Large intestine (tissue), 3 donors: ENCODE measurements around the gene BCAT1. TPM values are rescaled to one million over a fixed set of nuclear protein-coding genes. Genes with fewer than 3 reads are reported as not detected.
"Not testable (repeated sequence)": the region's sequence is repeated elsewhere in the genome, so short reads cannot be mapped to it uniquely, and the experiment has no call there.

Experiments used
- DNase-seq, 2 donors: peaks; one replicate each; pipeline versions ENCODE4 v3.0.0 to v3.0.0-alpha.2; 2013
- H3K27ac ChIP-seq: one replicate; pipeline ENCODE4 v1.5.1; 2013; ENCODE audit warnings: low read length
- H3K27me3 ChIP-seq: 2 replicates; pipeline ENCODE4 v1.6.1; 2013; ENCODE audit warnings: low read length; ENCODE audit not compliant: control insufficient read depth, insufficient read depth
- H3K36me3 ChIP-seq: 2 replicates; pipeline ENCODE4 v1.6.1; 2013; ENCODE audit warnings: low read length; ENCODE audit not compliant: control insufficient read depth, insufficient read depth
- H3K4me1 ChIP-seq: one replicate; pipeline ENCODE4 v1.6.1; 2013; ENCODE audit warnings: low read length; ENCODE audit not compliant: control insufficient read depth, insufficient read depth
- H3K4me3 ChIP-seq: one replicate; pipeline ENCODE4 v1.5.1; 2013; ENCODE audit warnings: low read length
- H3K9me3 ChIP-seq: one replicate; pipeline ENCODE4 v1.6.1; 2013; ENCODE audit warnings: mild to moderate bottlenecking, low read depth, low read length, moderate library complexity; ENCODE audit not compliant: control insufficient read depth
- WGBS: methylation state at CpG from one replicate; pipeline ENCODE4 v1.1.5; 2013; ENCODE audit warnings: low lambda C conversion rate; ENCODE audit not compliant: insufficient coverage; 5-methylcytosine and 5-hydroxymethylcytosine counted together
- polyA plus RNA-seq: library from polyadenylated mRNA; unstranded; fragments of 120-200 nt; gene quantifications from one replicate; pipeline ENCODE4 v1.2.1, GENCODE V29; 2013

BCAT1 gene
- polyA plus RNA-seq, 1 donor: 6.1 TPM

- DNase-seq: no peak
- H3K9me3 ChIP-seq: no peaks in the 10 kb centered on the region
- H3K36me3 ChIP-seq: no peaks in the 10 kb centered on the region
- no peak overlapping the region for H3K27ac ChIP-seq
- no peak overlapping the region for H3K4me3 ChIP-seq
- no peaks in the 10 kb centered on the region for H3K4me1 ChIP-seq
- WGBS: no CpG with 5 or more reads among the region's 3 CpGs
- H3K27me3 ChIP-seq: no peaks in the 10 kb centered on the region
Measured at GRCh38 chr12:24913130-24913529, 35.8 kb downstream of the BCAT1 start.

- Histone ChIP-seq H3K27ac (peak overlapping the region; percentile 55), H3K4me1 (no peaks in the 10 kb centered on the region), H3K9me3 (no peaks in the 10 kb centered on the region), H3K4me3 (no peak overlapping the region), H3K36me3 (no peaks in the 10 kb centered on the region), H3K27me3 (peaks cover 4% of the 10 kb centered on the region)
- DNase-seq: peak in 1 of 2 donors; percentile 68
- no CpG with 5 or more reads among the region's 9 CpGs for WGBS
Measured at GRCh38 chr12:24911271-24911791, 37.6 kb downstream of the BCAT1 start.

GRCh38 chr12:24910192-24910591, 38.7 kb downstream of the BCAT1 start:
- H3K9me3 ChIP-seq, H3K4me1 ChIP-seq, H3K36me3 ChIP-seq, H3K27ac ChIP-seq, H3K27me3 ChIP-seq, DNase-seq, H3K4me3 ChIP-seq: not testable (repeated sequence)
- 100% methylated on average over 2 of the region's 6 CpGs for WGBS

GRCh38 chr12:24909667-24910066, 39.2 kb downstream of the BCAT1 start:
- WGBS: no CpG with 5 or more reads among the region's 3 CpGs
- Histone ChIP-seq H3K36me3 (no peaks in the 10 kb centered on the region), H3K27ac (no peak overlapping the region), H3K9me3 (no peaks in the 10 kb centered on the region), H3K27me3 (peaks cover 6% of the 10 kb centered on the region), H3K4me3 (no peak overlapping the region), H3K4me1 (no peaks in the 10 kb centered on the region)
- no peak for DNase-seq

- DNase-seq: no peak
- peaks cover 22% of the 10 kb centered on the region for H3K27me3 ChIP-seq
- 76% methylated on average over 4 of the region's 5 CpGs for WGBS
- no peaks in the 10 kb centered on the region for H3K9me3 ChIP-seq
- H3K27ac ChIP-seq: no peak overlapping the region
- no peaks in the 10 kb centered on the region for H3K4me1 ChIP-seq
- no peak overlapping the region for H3K4me3 ChIP-seq
- H3K36me3 ChIP-seq: no peaks in the 10 kb centered on the region
Measured at GRCh38 chr12:24907464-24907863, 41.4 kb downstream of the BCAT1 start.

- Histone ChIP-seq H3K27ac (no peak overlapping the region), H3K9me3 (no peaks in the 10 kb centered on the region), H3K27me3 (peaks cover 32% of the 10 kb centered on the region), H3K4me1 (no peaks in the 10 kb centered on the region), H3K4me3 (no peak overlapping the region), H3K36me3 (no peaks in the 10 kb centered on the region)
- no CpG with 5 or more reads among the region's 2 CpGs for WGBS
- DNase-seq: no peak
Measured at GRCh38 chr12:24906141-24906540, 42.8 kb downstream of the BCAT1 start.

GRCh38 chr12:24905431-24905830, 43.5 kb downstream of the BCAT1 start:
- H3K27me3 ChIP-seq: peaks cover 35% of the 10 kb centered on the region
- H3K4me3 ChIP-seq: no peak overlapping the region
- H3K4me1 ChIP-seq: no peaks in the 10 kb centered on the region
- 100% methylated on average over 2 of the region's 2 CpGs for WGBS
- H3K27ac ChIP-seq: no peak overlapping the region
- H3K36me3 ChIP-seq: no peaks in the 10 kb centered on the region
- DNase-seq: no peak
- H3K9me3 ChIP-seq: no peaks in the 10 kb centered on the region

GRCh38 chr12:24904871-24905270, 44.0 kb downstream of the BCAT1 start:
- Histone ChIP-seq H3K36me3 (no peaks in the 10 kb centered on the region), H3K27me3 (peaks cover 35% of the 10 kb centered on the region), H3K4me1 (no peaks in the 10 kb centered on the region), H3K9me3 (no peaks in the 10 kb centered on the region), H3K27ac (no peak overlapping the region), H3K4me3 (no peak overlapping the region)
- DNase-seq: no peak
- WGBS: no CpG with 5 or more reads among the region's 1 CpG

- Histone ChIP-seq H3K27ac (no peak overlapping the region), H3K4me1 (no peaks in the 10 kb centered on the region), H3K9me3 (no peaks in the 10 kb centered on the region), H3K36me3 (no peaks in the 10 kb centered on the region), H3K27me3 (peaks cover 35% of the 10 kb centered on the region), H3K4me3 (peak overlapping the region; percentile 42)
- no peak for DNase-seq
- WGBS: 40% methylated on average over 2 of the region's 25 CpGs
Measured at GRCh38 chr12:24903329-24904088, 45.4 kb downstream of the BCAT1 start.

GRCh38 chr12:24902511-24903328, 46.2 kb downstream of the BCAT1 start:
- peak in 1 of 2 donors; percentile 35 for DNase-seq
- H3K36me3 ChIP-seq: no peaks in the 10 kb centered on the region
- WGBS: no CpG with 5 or more reads among the region's 74 CpGs
- peak overlapping the region; percentile 42 for H3K4me3 ChIP-seq
- H3K9me3 ChIP-seq: no peaks in the 10 kb centered on the region
- H3K4me1 ChIP-seq: no peaks in the 10 kb centered on the region
- no peak overlapping the region for H3K27ac ChIP-seq
- peaks cover 35% of the 10 kb centered on the region for H3K27me3 ChIP-seq
